Lower leg skin (tissue), 4 donors: ENCODE results near the gene ADH7. TPM values are rescaled to one million over a fixed set of nuclear protein-coding genes. Genes with fewer than 3 reads are reported as not detected.

ENCODE experiments used
- DNase-seq, 2 donors: peaks; one replicate each; pipeline ENCODE4 v3.0.0-alpha.2; 2019; ENCODE audit warnings: low spot score in 2 of 2
- H3K4me3 ChIP-seq: fragments of 200-600 bp; sonication (generic); 2 replicates; pipeline ENCODE4 v1.5.1; 2017; ENCODE audit warnings: mild to moderate bottlenecking, low read depth; ENCODE audit not compliant: poor library complexity, severe bottlenecking
- POLR2A ChIP-seq, 2 donors: fragments of 450-650 bp; IDR thresholded peaks; one replicate each; pipeline ENCODE4 v1.6.1; 2016 to 2017; ENCODE audit warnings: antibody characterized with exemption in 2 of 2, mild to moderate bottlenecking in 1 of 2, moderate library complexity in 1 of 2
- WGBS, 2 donors: methylation state at CpG; one replicate each; pipeline ENCODE4 v1.1.5; 2018; 5-methylcytosine and 5-hydroxymethylcytosine counted together
- intact Hi-C: fragments of 100-400 bp; cut with DNase I; formaldehyde crosslinking; loops from one replicate; pipeline ENCODE4 v1.15.0; 2023; ENCODE audit warnings: low total_unique reads
- total RNA-seq, 4 donors: library from RNA; depleted of rRNA; stranded (reverse); fragments of >200 nt; gene quantifications; one replicate each; pipeline ENCODE4 v1.1.0, GENCODE V29; 2016
- TF ChIP-seq, protein P1 (sequence below), 3 donors: fragments of 450-650 bp; IDR thresholded peaks; one replicate each; pipeline ENCODE4 v1.5.1; 2016; ENCODE audit warnings: antibody characterized with exemption in 3 of 3, mild to moderate bottlenecking in 3 of 3, moderate library complexity in 2 of 3

The ADH7 gene
- total RNA-seq, 4 donors from 2014 or later, result 0.34 to 0.83 (median 0.52) TPM; not detected in 1

DNA sequence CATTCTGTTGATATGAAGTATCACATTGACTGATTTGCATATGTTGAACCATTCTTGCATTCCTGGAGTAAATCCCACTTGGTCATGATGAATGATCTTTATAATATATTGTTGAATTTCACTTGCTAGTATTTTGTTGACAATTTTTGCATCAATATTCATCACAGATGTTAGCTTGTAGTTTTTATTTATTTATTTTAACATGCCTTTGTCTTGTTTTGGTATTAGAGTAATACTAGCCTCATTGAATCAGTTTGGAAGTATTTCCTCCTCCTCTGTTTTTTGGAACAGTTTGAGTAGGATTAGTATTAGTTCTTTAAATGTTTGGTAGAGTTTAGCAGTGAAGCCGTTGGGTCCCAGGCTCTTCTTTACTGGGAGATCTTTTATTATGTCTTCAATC is 68.7 kb downstream of the ADH7 start:
- TF ChIP-seq, protein P1, sequence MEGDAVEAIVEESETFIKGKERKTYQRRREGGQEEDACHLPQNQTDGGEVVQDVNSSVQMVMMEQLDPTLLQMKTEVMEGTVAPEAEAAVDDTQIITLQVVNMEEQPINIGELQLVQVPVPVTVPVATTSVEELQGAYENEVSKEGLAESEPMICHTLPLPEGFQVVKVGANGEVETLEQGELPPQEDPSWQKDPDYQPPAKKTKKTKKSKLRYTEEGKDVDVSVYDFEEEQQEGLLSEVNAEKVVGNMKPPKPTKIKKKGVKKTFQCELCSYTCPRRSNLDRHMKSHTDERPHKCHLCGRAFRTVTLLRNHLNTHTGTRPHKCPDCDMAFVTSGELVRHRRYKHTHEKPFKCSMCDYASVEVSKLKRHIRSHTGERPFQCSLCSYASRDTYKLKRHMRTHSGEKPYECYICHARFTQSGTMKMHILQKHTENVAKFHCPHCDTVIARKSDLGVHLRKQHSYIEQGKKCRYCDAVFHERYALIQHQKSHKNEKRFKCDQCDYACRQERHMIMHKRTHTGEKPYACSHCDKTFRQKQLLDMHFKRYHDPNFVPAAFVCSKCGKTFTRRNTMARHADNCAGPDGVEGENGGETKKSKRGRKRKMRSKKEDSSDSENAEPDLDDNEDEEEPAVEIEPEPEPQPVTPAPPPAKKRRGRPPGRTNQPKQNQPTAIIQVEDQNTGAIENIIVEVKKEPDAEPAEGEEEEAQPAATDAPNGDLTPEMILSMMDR (IDR thresholded peaks at IDR 0.05), result no peak
- TF ChIP-seq POLR2A (IDR thresholded peaks at IDR 0.05), result no peak
- no peak for DNase-seq
- WGBS, 2 donors, result 81 to 100% methylated on average over 1 of the region's 1 CpG
- intact Hi-C loops, result no loop called here
- H3K4me3 ChIP-seq, result no peak overlapping the region

DNA sequence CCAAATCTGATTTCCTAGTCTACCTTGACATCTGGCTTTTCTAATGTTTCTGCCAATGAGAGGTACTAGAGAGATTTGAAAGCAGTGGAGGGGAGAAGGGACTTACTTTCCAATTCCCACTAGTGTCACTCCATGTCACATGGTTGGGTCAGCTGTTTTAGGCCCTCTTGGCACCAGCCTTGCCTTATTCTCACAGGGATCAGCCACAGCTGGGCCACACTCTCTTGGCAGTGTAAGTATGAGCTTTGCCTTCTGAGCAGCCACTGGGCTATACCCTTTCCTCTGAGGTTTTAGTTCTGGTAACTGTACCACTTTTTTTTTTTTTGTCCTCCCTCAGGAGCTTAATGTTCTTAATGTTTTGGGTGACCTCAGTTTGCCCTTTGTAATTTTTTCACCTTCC is 72.4 kb downstream of the ADH7 start:
- no peak for TF ChIP-seq POLR2A (IDR thresholded peaks at IDR 0.05)
- TF ChIP-seq, protein P1 (IDR thresholded peaks at IDR 0.05), result no peak
- H3K4me3 ChIP-seq, result no peak overlapping the region
- intact Hi-C loops, result no loop called here
- no peak for DNase-seq

Other genes with a start within 250 kb of the ADH7 start
- gene ADH6, start 216.1 kb downstream of the ADH7 start, total RNA-seq, result 10 to 100 TPM in 1 of 4 donors, 1 to 10 TPM in 3; 1.5 to 22.5 (median 7.5) TPM
- gene ADH1A, start 144.4 kb downstream of the ADH7 start, total RNA-seq, result under 1 TPM in 1 of 4 donors, not detected in 3; 0.16 TPM
- 100 to 1,000 TPM; 247 to 331 (median 292) TPM for gene ADH1B, start 113.9 kb downstream of the ADH7 start, total RNA-seq
- gene ADH1C, start 82.6 kb downstream of the ADH7 start, total RNA-seq, result 1 to 10 TPM in 1 of 4 donors, under 1 TPM in 1, not detected in 2; 0.68 to 1.2 TPM
- not detected for gene C4orf17, start 75.7 kb upstream of the ADH7 start, total RNA-seq
- gene TRMT10A, start 128.7 kb upstream of the ADH7 start, total RNA-seq, result 1 to 10 TPM; 1.3 to 9.0 (median 4.7) TPM
- gene MTTP, start 139.5 kb upstream of the ADH7 start, total RNA-seq, result under 1 TPM in 2 of 4 donors, not detected in 2; 0.26 to 0.47 TPM
- gene C4orf54, start 222.5 kb upstream of the ADH7 start, total RNA-seq, result under 1 TPM in 1 of 4 donors, not detected in 3; 0.06 TPM